NCI-H2171 treated with DMSO at 0.1 percent for 48 hours (cell line): ENCODE data around the gene SNU13.
"Not testable (repeated sequence)": the region's sequence is repeated elsewhere in the genome, so short reads cannot be mapped to it uniquely, and the experiment has no call there.

ENCODE experiments used
- DNase-seq: peaks from one replicate; lab custom pipeline; 2025; lab: John Stamatoyannopoulos, UW

Gene SNU13

GRCh38 chr22:41638748-41639147 is 49.9 kb downstream of the SNU13 start:
- no peak for DNase-seq

- DNase-seq, result no peak
Observed at GRCh38 chr22:41638124-41638523, 50.5 kb downstream of the SNU13 start.

GRCh38 chr22:41637623-41638022 is 51.0 kb downstream of the SNU13 start:
- DNase-seq, result not testable (repeated sequence)

GRCh38 chr22:41636467-41636866 is 52.2 kb downstream of the SNU13 start:
- DNase-seq, result no peak

GRCh38 chr22:41634610-41635009 is 54.1 kb downstream of the SNU13 start:
- not testable (repeated sequence) for DNase-seq

GRCh38 chr22:41631615-41632014 is 57.1 kb downstream of the SNU13 start:
- not testable (repeated sequence) for DNase-seq

GRCh38 chr22:41631115-41631514 is 57.6 kb downstream of the SNU13 start:
- not testable (repeated sequence) for DNase-seq

GRCh38 chr22:41625577-41625976 is 63.1 kb downstream of the SNU13 start:
- no peak for DNase-seq
